Gastrocnemius medialis (tissue), 4 donors: ENCODE data around the gene JMJD7.

Experiments
- CTCF ChIP-seq, 5 experiments: fragments of 450-650 bp in 3 of 5; fragments of 200-600 bp in 2 of 5; sonication (generic) in 2 of 5; IDR thresholded peaks in 4 of 5; conservative IDR thresholded peaks in 1 of 5; 1 replicate in 4 of 5; 2 replicates in 1 of 5; pipeline ENCODE4 v1.5.1; 2016 to 2019; ENCODE audit warnings: antibody characterized with exemption in 5 of 5, mild to moderate bottlenecking in 3 of 5, moderate library complexity in 3 of 5
- POLR2A ChIP-seq, 2 donors: fragments of 450-650 bp; IDR thresholded peaks; one replicate each; pipeline ENCODE4 v1.6.1; 2017; ENCODE audit warnings: antibody characterized with exemption in 2 of 2, mild to moderate bottlenecking in 2 of 2, moderate library complexity in 2 of 2

- TF ChIP-seq CTCF (IDR thresholded peaks at IDR 0.05 in 4 of 5, conservative IDR thresholded peaks at IDR 0.05 in 1 of 5) (no peak), POLR2A (IDR thresholded peaks at IDR 0.05) (no peak)
These were observed 49.9 kb downstream of the JMJD7 start for GRCh38 chr15:41877631-41878354.
